Thymus (tissue), 2 donors: Measurements from ENCODE around the gene FBXW12. TPM values are rescaled to one million over a fixed set of nuclear protein-coding genes. Genes with fewer than 3 reads are reported as not detected.

ENCODE experiments used
- polyA plus RNA-seq: library from polyadenylated mRNA; stranded (reverse); fragments of 200-250 nt; gene quantifications from one replicate; pipeline ENCODE4 v1.2.3, GENCODE V29; 2013
- total RNA-seq: library from RNA; stranded (reverse); fragments of 120-200 nt; gene quantifications from one replicate; pipeline ENCODE4 v1.2.4, GENCODE V29; 2013
- donor health status: healthy.

FBXW12 gene
- total and polyA plus RNA-seq, 2 donors, result 0.05 to 0.07 TPM

Other genes starting within 250 kb of the FBXW12 start
- 17.2 TPM for gene CDC25A, start 183.8 kb upstream of the FBXW12 start, total RNA-seq
- 0.71 TPM for gene CDC25A, start 183.8 kb upstream of the FBXW12 start, polyA plus RNA-seq
- 7.8 TPM for gene CAMP, start 148.7 kb upstream of the FBXW12 start, total RNA-seq
- 2.9 TPM for gene CAMP, start 148.7 kb upstream of the FBXW12 start, polyA plus RNA-seq
- 11.2 TPM for gene ZNF589, start 131.1 kb upstream of the FBXW12 start, total RNA-seq
- gene ZNF589, start 131.1 kb upstream of the FBXW12 start, polyA plus RNA-seq, result 13.7 TPM
- 14.5 TPM for gene NME6, start 70.9 kb upstream of the FBXW12 start, total RNA-seq
- gene NME6, start 70.9 kb upstream of the FBXW12 start, polyA plus RNA-seq, result 12.9 TPM
- gene SPINK8, start 38.6 kb upstream of the FBXW12 start, total RNA-seq, result not detected
- 0.14 TPM for gene SPINK8, start 38.6 kb upstream of the FBXW12 start, polyA plus RNA-seq
- gene PLXNB1, start 57.9 kb downstream of the FBXW12 start, total RNA-seq, result 7.7 TPM
- 112 TPM for gene PLXNB1, start 57.9 kb downstream of the FBXW12 start, polyA plus RNA-seq
- gene CCDC51, start 67.9 kb downstream of the FBXW12 start, total RNA-seq, result 17.8 TPM
- gene CCDC51, start 67.9 kb downstream of the FBXW12 start, polyA plus RNA-seq, result 14.1 TPM
- gene TMA7, start 68.0 kb downstream of the FBXW12 start, total RNA-seq, result 660 TPM
- 735 TPM for gene TMA7, start 68.0 kb downstream of the FBXW12 start, polyA plus RNA-seq
- 6.2 TPM for gene ATRIP, start 74.5 kb downstream of the FBXW12 start, total RNA-seq
- gene ATRIP, start 74.5 kb downstream of the FBXW12 start, polyA plus RNA-seq, result 8.4 TPM
- 115 TPM for gene SHISA5, start 132.0 kb downstream of the FBXW12 start, total RNA-seq
- 104 TPM for gene SHISA5, start 132.0 kb downstream of the FBXW12 start, polyA plus RNA-seq
- 6.1 TPM for gene PFKFB4, start 184.6 kb downstream of the FBXW12 start, total RNA-seq
- gene PFKFB4, start 184.6 kb downstream of the FBXW12 start, polyA plus RNA-seq, result 3.5 TPM
- 0.09 TPM for gene UCN2, start 191.6 kb downstream of the FBXW12 start, total RNA-seq
- gene UCN2, start 191.6 kb downstream of the FBXW12 start, polyA plus RNA-seq, result 4.7 TPM
- 4.4 TPM for gene COL7A1, start 223.1 kb downstream of the FBXW12 start, total RNA-seq
- 273 TPM for gene COL7A1, start 223.1 kb downstream of the FBXW12 start, polyA plus RNA-seq
- 159 TPM for gene UQCRC1, start 237.4 kb downstream of the FBXW12 start, total RNA-seq
- gene UQCRC1, start 237.4 kb downstream of the FBXW12 start, polyA plus RNA-seq, result 108 TPM
- not detected for gene TMEM89, start 249.6 kb downstream of the FBXW12 start, total RNA-seq
- gene TMEM89, start 249.6 kb downstream of the FBXW12 start, polyA plus RNA-seq, result 0.23 TPM